ENCODE measurements around the gene HSP90AA1. TPM values are rescaled to one million over a fixed set of nuclear protein-coding genes. Genes with fewer than 3 reads are reported as not detected.

Gene HSP90AA1
- total RNA-seq, 4 donors from 2014 or later = 185 to 396 (median 265) TPM

DNA sequence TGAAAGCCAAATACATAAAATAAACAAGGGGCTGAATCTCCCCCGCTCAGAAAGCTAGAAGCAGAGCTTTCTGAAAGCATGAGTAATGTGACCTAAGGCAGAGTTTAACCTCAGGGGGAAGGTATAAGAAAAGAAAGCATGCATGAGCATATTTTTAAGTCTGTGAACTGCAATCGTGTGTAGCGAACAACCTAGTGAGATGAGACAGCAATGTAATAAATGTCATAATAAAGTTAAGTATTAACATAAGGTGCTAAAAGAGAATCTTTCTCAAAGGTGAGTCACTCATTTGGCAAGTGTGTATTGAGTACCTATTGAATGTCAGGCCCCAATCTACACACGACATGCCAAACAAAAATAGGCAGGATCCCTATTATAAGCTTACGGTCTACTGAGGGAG lies 38.7 kb upstream of the HSP90AA1 start:
- H3K27me3 ChIP-seq = no peaks in the 10 kb centered on the region
- TF ChIP-seq POLR2A (IDR thresholded peaks at IDR 0.05) (no peak), EP300 (IDR thresholded peaks at IDR 0.05) (no peak)
- TF ChIP-seq, protein P1, sequence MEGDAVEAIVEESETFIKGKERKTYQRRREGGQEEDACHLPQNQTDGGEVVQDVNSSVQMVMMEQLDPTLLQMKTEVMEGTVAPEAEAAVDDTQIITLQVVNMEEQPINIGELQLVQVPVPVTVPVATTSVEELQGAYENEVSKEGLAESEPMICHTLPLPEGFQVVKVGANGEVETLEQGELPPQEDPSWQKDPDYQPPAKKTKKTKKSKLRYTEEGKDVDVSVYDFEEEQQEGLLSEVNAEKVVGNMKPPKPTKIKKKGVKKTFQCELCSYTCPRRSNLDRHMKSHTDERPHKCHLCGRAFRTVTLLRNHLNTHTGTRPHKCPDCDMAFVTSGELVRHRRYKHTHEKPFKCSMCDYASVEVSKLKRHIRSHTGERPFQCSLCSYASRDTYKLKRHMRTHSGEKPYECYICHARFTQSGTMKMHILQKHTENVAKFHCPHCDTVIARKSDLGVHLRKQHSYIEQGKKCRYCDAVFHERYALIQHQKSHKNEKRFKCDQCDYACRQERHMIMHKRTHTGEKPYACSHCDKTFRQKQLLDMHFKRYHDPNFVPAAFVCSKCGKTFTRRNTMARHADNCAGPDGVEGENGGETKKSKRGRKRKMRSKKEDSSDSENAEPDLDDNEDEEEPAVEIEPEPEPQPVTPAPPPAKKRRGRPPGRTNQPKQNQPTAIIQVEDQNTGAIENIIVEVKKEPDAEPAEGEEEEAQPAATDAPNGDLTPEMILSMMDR (IDR thresholded peaks at IDR 0.05) = no peak
- peaks cover 0 to 12% (median 0%) of the 10 kb centered on the region in 3 donors for H3K36me3 ChIP-seq
- 75 to 81% methylated on average over 5 of the region's 5 CpGs for WGBS, 2 donors
- H3K4me1 ChIP-seq = no peaks in the 10 kb centered on the region
- no peak for DNase-seq (ENCODE audit: low spot score in 2 of 2)
- no peak overlapping the region for H3K27ac ChIP-seq
- no peaks in the 10 kb centered on the region for H3K9me3 ChIP-seq
- H3K4me3 ChIP-seq = no peak overlapping the region

DNA sequence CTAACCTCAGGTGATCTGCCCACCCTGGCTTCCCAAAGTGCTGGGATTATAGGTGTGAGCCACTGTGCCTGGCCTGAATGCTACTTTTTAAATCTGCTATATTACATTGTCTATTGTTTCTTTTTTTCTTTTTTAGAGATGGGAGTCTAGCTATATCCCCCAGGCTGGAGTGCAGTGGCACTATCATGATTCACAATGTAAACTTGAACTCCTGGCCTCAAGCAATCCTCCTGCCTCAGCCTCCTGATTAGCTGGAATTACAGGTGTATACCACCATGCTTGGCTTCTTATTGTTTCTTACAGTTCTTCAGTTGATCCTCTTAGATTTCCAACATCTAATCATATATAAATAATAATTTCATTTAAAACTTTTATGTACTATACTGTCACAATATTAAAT lies 37.6 kb upstream of the HSP90AA1 start:
- DNase-seq (ENCODE audit: low spot score in 2 of 2) = no peak
- TF ChIP-seq, protein P1 (IDR thresholded peaks at IDR 0.05) = no peak
- TF ChIP-seq POLR2A (IDR thresholded peaks at IDR 0.05) (no peak), EP300 (IDR thresholded peaks at IDR 0.05) (no peak)
- H3K27me3 ChIP-seq = no peaks in the 10 kb centered on the region
- no peaks in the 10 kb centered on the region for H3K9me3 ChIP-seq
- H3K4me3 ChIP-seq = no peak overlapping the region
- H3K4me1 ChIP-seq = no peaks in the 10 kb centered on the region
- no peak overlapping the region for H3K27ac ChIP-seq
- peaks cover 0 to 5% (median 0%) of the 10 kb centered on the region in 3 donors for H3K36me3 ChIP-seq

DNA sequence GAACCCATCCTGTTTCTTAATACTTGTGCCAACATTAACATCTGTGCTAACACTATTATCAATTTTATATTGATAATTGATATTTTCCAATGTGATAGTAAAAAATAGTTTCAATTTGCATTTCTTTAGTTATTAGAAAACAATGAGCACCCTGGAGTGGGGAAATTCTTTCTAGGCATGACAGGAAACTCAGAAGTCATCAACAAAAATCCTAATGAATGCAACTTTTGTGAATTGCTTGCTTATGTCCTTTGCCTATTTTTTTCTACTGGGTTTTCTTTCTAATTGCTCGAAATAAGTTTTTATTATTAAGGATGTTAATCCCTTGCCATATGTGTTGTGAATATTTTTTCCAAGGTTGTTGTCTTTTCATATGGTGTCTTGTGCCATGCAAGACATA lies 34.7 kb upstream of the HSP90AA1 start:
- Histone ChIP-seq H3K9me3 (peaks cover 0 to 2% (median 0%) of the 10 kb centered on the region in 4 donors), H3K27ac (no peak overlapping the region), H3K36me3 (peaks cover 0 to 16% (median 0%) of the 10 kb centered on the region in 3 donors), H3K4me1 (no peaks in the 10 kb centered on the region), H3K4me3 (no peak overlapping the region), H3K27me3 (no peaks in the 10 kb centered on the region)
- DNase-seq (ENCODE audit: low spot score in 2 of 2) = no peak
- WGBS, 2 donors = 50 to 52% methylated on average over 1 of the region's 1 CpG
- TF ChIP-seq, protein P1 (IDR thresholded peaks at IDR 0.05) = no peak
- TF ChIP-seq EP300 (IDR thresholded peaks at IDR 0.05) (no peak), POLR2A (IDR thresholded peaks at IDR 0.05) (no peak)

DNA sequence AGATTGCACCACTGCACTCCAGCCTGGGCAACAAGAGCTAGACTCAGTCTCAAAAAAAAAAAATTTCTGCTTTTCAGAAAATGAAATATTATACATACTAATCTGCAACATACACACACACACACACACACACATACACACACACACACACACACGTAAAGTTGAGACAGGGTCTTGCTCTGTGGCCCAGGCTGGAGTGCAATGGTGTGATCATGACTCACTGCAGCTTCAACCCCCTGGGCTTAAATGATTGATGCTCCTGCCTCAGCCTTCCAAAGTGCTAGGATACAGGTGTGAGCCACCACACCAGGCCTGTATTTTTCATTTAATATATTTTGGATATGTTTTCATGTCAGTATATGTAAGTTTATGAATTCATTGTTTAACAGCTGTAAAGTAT lies 34.0 kb upstream of the HSP90AA1 start:
- Histone ChIP-seq H3K4me3 (no peak overlapping the region), H3K36me3 (peaks cover 0 to 22% (median 0%) of the 10 kb centered on the region in 3 donors), H3K27ac (no peak overlapping the region), H3K9me3 (peaks cover 0 to 2% (median 0%) of the 10 kb centered on the region in 4 donors), H3K27me3 (no peaks in the 10 kb centered on the region), H3K4me1 (no peaks in the 10 kb centered on the region)
- no peak for DNase-seq (ENCODE audit: low spot score in 2 of 2)
- WGBS, 2 donors = 81 to 92% methylated on average over 1 of the region's 1 CpG
- TF ChIP-seq, protein P1 (IDR thresholded peaks at IDR 0.05) = no peak
- no peak for TF ChIP-seq EP300 (IDR thresholded peaks at IDR 0.05)

DNA sequence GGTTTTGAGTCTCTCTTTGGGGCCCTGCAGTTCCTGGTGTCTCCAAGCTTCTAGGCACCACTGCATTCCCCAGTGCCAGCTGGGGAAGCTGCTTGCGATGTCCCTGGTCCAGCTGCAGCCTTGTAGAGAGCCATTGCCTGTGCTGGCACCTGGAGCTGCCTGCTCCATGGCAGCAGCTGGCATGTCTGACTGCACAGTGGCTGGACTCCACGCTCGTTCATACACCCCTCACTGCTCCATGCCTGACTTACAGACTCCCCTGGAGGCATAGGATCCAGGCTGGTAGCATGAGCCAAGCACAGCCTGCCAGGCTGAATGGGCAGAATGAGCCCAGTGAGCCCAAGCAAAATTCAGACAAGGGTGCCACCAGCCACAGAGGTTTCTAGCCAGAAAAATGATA lies 31.0 kb upstream of the HSP90AA1 start:
- no peak for DNase-seq (ENCODE audit: low spot score in 2 of 2)
- Histone ChIP-seq H3K9me3 (peaks cover 0 to 2% (median 0%) of the 10 kb centered on the region in 4 donors), H3K4me3 (no peak overlapping the region), H3K4me1 (no peaks in the 10 kb centered on the region), H3K27me3 (no peaks in the 10 kb centered on the region), H3K27ac (no peak overlapping the region), H3K36me3 (peaks cover 0 to 23% (median 0%) of the 10 kb centered on the region in 3 donors)
- WGBS, 2 donors = 96 to 100% methylated on average over 3 of the region's 3 CpGs
- TF ChIP-seq EP300 (IDR thresholded peaks at IDR 0.05) (no peak), POLR2A (IDR thresholded peaks at IDR 0.05) (no peak)
- TF ChIP-seq, protein P1 (IDR thresholded peaks at IDR 0.05) = no peak
